Gastroesophageal sphincter (tissue), 4 donors: Measurements from ENCODE around the gene PRUNE1. TPM values are rescaled to one million over a fixed set of nuclear protein-coding genes. Genes with fewer than 3 reads are reported as not detected.
A peak's percentile ranks its signal among the peaks of the same experiment; 100 is the strongest.

Experiments
- ATAC-seq: fragments of 150-250 bp; one replicate; pipeline ENCODE4 v1.9.1; 2016; ENCODE audit warnings: mild to moderate bottlenecking, moderate library complexity
- H3K27ac ChIP-seq, 4 donors: fragments of 200-600 bp; sonication (generic) in 3 of 4; 1 replicate in 3 of 4; 2 replicates in 1 of 4; pipeline ENCODE4 v1.5.1; 2016 to 2019
- H3K27me3 ChIP-seq: fragments of 200-600 bp; sonication (generic); one replicate; pipeline ENCODE4 v1.5.1; 2019
- H3K36me3 ChIP-seq, 2 donors: fragments of 200-600 bp; sonication (generic); one replicate each; pipeline ENCODE4 v1.5.1; 2019; ENCODE audit warnings: control low read depth in 1 of 2
- H3K4me1 ChIP-seq, 3 donors: fragments of 200-600 bp; sonication (generic); 1 replicate in 2 of 3; 2 replicates in 1 of 3; pipeline ENCODE4 v1.5.1; 2016 to 2019; ENCODE audit warnings: control low read depth in 2 of 3
- H3K4me3 ChIP-seq, 2 donors: fragments of 200-600 bp; sonication (generic); one replicate each; pipeline ENCODE4 v1.5.1; 2019; ENCODE audit warnings: mild to moderate bottlenecking in 1 of 2, moderate library complexity in 1 of 2
- H3K9me3 ChIP-seq, 3 donors: fragments of 200-600 bp; sonication (generic); one replicate each; pipeline ENCODE4 v1.5.1; 2017 to 2019; ENCODE audit warnings: control low read depth in 2 of 3
- CTCF ChIP-seq, 4 experiments: fragments of 200-600 bp in 2 of 4; fragments of 450-650 bp in 2 of 4; sonication (generic) in 1 of 4; IDR thresholded peaks; one replicate each; pipeline ENCODE4 v1.5.1; 2017 to 2019; ENCODE audit warnings: antibody characterized with exemption in 4 of 4, mild to moderate bottlenecking in 2 of 4, moderate library complexity in 2 of 4
- EP300 ChIP-seq: sonication (generic); formaldehyde crosslinking; IDR thresholded peaks from one replicate; pipeline ENCODE4 v1.6.1; 2017; ENCODE audit warnings: antibody characterized with exemption, mild to moderate bottlenecking
- POLR2A ChIP-seq, 2 donors: fragments of 450-650 bp; IDR thresholded peaks; one replicate each; pipeline ENCODE4 v1.6.1; 2017; ENCODE audit warnings: antibody characterized with exemption in 2 of 2, mild to moderate bottlenecking in 2 of 2, moderate library complexity in 1 of 2
- POLR2AphosphoS5 ChIP-seq: sonication (generic); formaldehyde crosslinking; IDR thresholded peaks from one replicate; pipeline ENCODE4 v1.6.1; 2017; ENCODE audit warnings: antibody characterized with exemption
- WGBS, 2 donors: methylation state at CpG; one replicate each; pipeline ENCODE4 v1.1.5; 2018; ENCODE audit warnings: low coverage in 1 of 2; 5-methylcytosine and 5-hydroxymethylcytosine counted together
- total RNA-seq, 4 donors: library from RNA; depleted of rRNA; stranded (reverse); fragments of >200 nt; gene quantifications; one replicate each; pipeline ENCODE4 v1.1.0, GENCODE V29; 2016

PRUNE1 gene
- total RNA-seq, 4 donors from 2014 or later, result 24.2 to 28.9 (median 26.7) TPM

- no peak for TF ChIP-seq CTCF (IDR thresholded peaks at IDR 0.05)
- peak; percentile 18 for TF ChIP-seq POLR2AphosphoS5
- TF ChIP-seq POLR2A (IDR thresholded peaks at IDR 0.05), result peak in 1 of 2 donors; percentile 10
- H3K27me3 ChIP-seq, result no peaks in the 10 kb centered on the region
- H3K4me3 ChIP-seq, result no peak overlapping the region
- H3K36me3 ChIP-seq, result no peaks in the 10 kb centered on the region
- 58 to 100% methylated on average over 3 to 11 of the region's 11 CpGs for WGBS, 2 donors
- H3K4me1 ChIP-seq, result peaks cover 6 to 75% (median 18%) of the 10 kb centered on the region in 3 donors
- ATAC-seq, result peak; percentile 48
- no peaks in the 10 kb centered on the region for H3K9me3 ChIP-seq
- H3K27ac ChIP-seq, result peak overlapping the region; percentile 29 to 95 (median 60)
These were observed 31.2 kb upstream of the PRUNE1 start for GRCh38 chr1:150976879-150977694.

GRCh38 chr1:150979092-150980056, 28.9 kb upstream of the PRUNE1 start:
- peaks cover 0 to 60% (median 5%) of the 10 kb centered on the region in 3 donors for H3K4me1 ChIP-seq
- H3K27me3 ChIP-seq, result no peaks in the 10 kb centered on the region
- no peaks in the 10 kb centered on the region for H3K36me3 ChIP-seq
- WGBS, 2 donors, result 25 to 28% methylated on average over 13 to 17 of the region's 23 CpGs
- ATAC-seq, result peak; percentile 45
- peak overlapping the region; percentile 7 to 95 (median 62) for H3K27ac ChIP-seq
- H3K9me3 ChIP-seq, result no peaks in the 10 kb centered on the region
- TF ChIP-seq POLR2AphosphoS5 (peak; percentile 64), CTCF (IDR thresholded peaks at IDR 0.05) (peak in 3 of 4 experiments; percentile 96 to 98 (median 98)), EP300 (no peak)
- peak overlapping the region in 1 of 2 donors; percentile 11 for H3K4me3 ChIP-seq

GRCh38 chr1:150981177-150981804, 27.0 kb upstream of the PRUNE1 start:
- H3K27me3 ChIP-seq, result no peaks in the 10 kb centered on the region
- no peak for TF ChIP-seq CTCF (IDR thresholded peaks at IDR 0.05)
- no peak for TF ChIP-seq POLR2A (IDR thresholded peaks at IDR 0.05)
- no peak for TF ChIP-seq POLR2AphosphoS5
- no peak for TF ChIP-seq EP300
- ATAC-seq, result no peak
- WGBS, 2 donors, result 100% methylated on average over 3 of the region's 6 CpGs; no CpG with 5 or more reads in 1 of the 2 donors
- no peak overlapping the region for H3K4me3 ChIP-seq
- H3K9me3 ChIP-seq, result no peaks in the 10 kb centered on the region
- no peak overlapping the region for H3K27ac ChIP-seq
- H3K36me3 ChIP-seq, result no peaks in the 10 kb centered on the region
- peaks cover 0 to 50% (median 5%) of the 10 kb centered on the region in 3 donors for H3K4me1 ChIP-seq

- Histone ChIP-seq H3K27me3 (no peaks in the 10 kb centered on the region), H3K27ac (no peak within 1 kb of the TSS), H3K36me3 (no peaks in the 10 kb centered on the region), H3K4me1 (peaks cover 0 to 42% (median 5%) of the 10 kb centered on the region in 3 donors), H3K9me3 (no peaks in the 10 kb centered on the region), H3K4me3 (no peak within 1 kb of the TSS)
- TF ChIP-seq POLR2AphosphoS5, result no peak
- no peak for TF ChIP-seq POLR2A (IDR thresholded peaks at IDR 0.05)
- TF ChIP-seq EP300, result no peak
- TF ChIP-seq CTCF (IDR thresholded peaks at IDR 0.05), result no peak
- ATAC-seq, result peak; percentile 22
- 60% methylated on average over 1 of the region's 12 CpGs; no CpG with 5 or more reads in 1 of the 2 donors for WGBS, 2 donors
These were observed 26.2 kb upstream of the PRUNE1 start, which contains the start of gene ANXA9 for GRCh38 chr1:150981805-150982712. ANXA9 (plus strand) TSS chr1:150982292; CDS start chr1:150983106, 814 bp downstream.
